Endothelial cell (in vitro differentiated cells): Measurements from ENCODE around the gene RHBDF1. TPM values are rescaled to one million over a fixed set of nuclear protein-coding genes. Genes with fewer than 3 reads are reported as not detected.
A peak's percentile ranks its signal among the peaks of the same experiment; 100 is the strongest.
"Not testable (repeated sequence)": the region's sequence is repeated elsewhere in the genome, so short reads cannot be mapped to it uniquely, and the experiment has no call there.

Experiments
- DNase-seq: peaks from one replicate; pipeline ENCODE4 v3.0.0; 2021; ENCODE audit warnings: low spot score
- H3K27ac Mint-ChIP-seq: one replicate; pipeline ENCODE4 v1.8.0; 2021; ENCODE audit warnings: mixed read lengths, inconsistent platforms; ENCODE audit not compliant: unreplicated experiment
- H3K27me3 Mint-ChIP-seq: one replicate; pipeline ENCODE4 v1.8.0; 2021; ENCODE audit warnings: mild to moderate bottlenecking, moderate library complexity, mixed read lengths, inconsistent platforms; ENCODE audit not compliant: unreplicated experiment
- H3K36me3 Mint-ChIP-seq: one replicate; pipeline ENCODE4 v1.8.0; 2021; ENCODE audit warnings: mild to moderate bottlenecking, low read depth, mixed read lengths, inconsistent platforms; ENCODE audit not compliant: unreplicated experiment
- H3K4me1 Mint-ChIP-seq: one replicate; pipeline ENCODE4 v1.8.0; 2021; ENCODE audit warnings: mild to moderate bottlenecking, mixed read lengths, inconsistent platforms; ENCODE audit not compliant: unreplicated experiment
- H3K4me3 Mint-ChIP-seq: one replicate; pipeline ENCODE4 v1.8.0; 2021; ENCODE audit warnings: mild to moderate bottlenecking, mixed read lengths, inconsistent platforms; ENCODE audit not compliant: unreplicated experiment
- H3K9me3 Mint-ChIP-seq: one replicate; pipeline ENCODE4 v1.8.0; 2021; ENCODE audit warnings: mixed read lengths, inconsistent platforms; ENCODE audit not compliant: unreplicated experiment
- total RNA-seq: library from RNA; stranded (reverse); fragmentation: NEBNext Ultra II Directional; extraction: Animal tissue kit (Norgen Biotek cat#: 25700); gene quantifications from one replicate; pipeline ENCODE4 v1.2.1, GENCODE V29; 2021; ENCODE audit not compliant: unreplicated experiment
- TF ChIP-seq, protein P1 (sequence below): fragments of 200-600 bp; sonication (generic); IDR thresholded peaks from one replicate; pipeline ENCODE4 v1.5.0; 2021; ENCODE audit warnings: antibody characterized with exemption; ENCODE audit not compliant: unreplicated experiment

Gene RHBDF1
- total RNA-seq, 1 donor from 2014 or later: 60.7 TPM

GRCh38 chr16:41439-42068 lies 30.9 kb downstream of the RHBDF1 start:
- TF ChIP-seq, protein P1, sequence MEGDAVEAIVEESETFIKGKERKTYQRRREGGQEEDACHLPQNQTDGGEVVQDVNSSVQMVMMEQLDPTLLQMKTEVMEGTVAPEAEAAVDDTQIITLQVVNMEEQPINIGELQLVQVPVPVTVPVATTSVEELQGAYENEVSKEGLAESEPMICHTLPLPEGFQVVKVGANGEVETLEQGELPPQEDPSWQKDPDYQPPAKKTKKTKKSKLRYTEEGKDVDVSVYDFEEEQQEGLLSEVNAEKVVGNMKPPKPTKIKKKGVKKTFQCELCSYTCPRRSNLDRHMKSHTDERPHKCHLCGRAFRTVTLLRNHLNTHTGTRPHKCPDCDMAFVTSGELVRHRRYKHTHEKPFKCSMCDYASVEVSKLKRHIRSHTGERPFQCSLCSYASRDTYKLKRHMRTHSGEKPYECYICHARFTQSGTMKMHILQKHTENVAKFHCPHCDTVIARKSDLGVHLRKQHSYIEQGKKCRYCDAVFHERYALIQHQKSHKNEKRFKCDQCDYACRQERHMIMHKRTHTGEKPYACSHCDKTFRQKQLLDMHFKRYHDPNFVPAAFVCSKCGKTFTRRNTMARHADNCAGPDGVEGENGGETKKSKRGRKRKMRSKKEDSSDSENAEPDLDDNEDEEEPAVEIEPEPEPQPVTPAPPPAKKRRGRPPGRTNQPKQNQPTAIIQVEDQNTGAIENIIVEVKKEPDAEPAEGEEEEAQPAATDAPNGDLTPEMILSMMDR: no peak
- Mint-ChIP-seq H3K9me3 (no peaks in the 10 kb centered on the region), H3K27ac (no peak overlapping the region), H3K36me3 (peaks cover 33% of the 10 kb centered on the region), H3K4me3 (peak overlapping the region; percentile 19), H3K4me1 (peaks cover 9% of the 10 kb centered on the region), H3K27me3 (peaks cover 2% of the 10 kb centered on the region)
- DNase-seq: no peak

DNA sequence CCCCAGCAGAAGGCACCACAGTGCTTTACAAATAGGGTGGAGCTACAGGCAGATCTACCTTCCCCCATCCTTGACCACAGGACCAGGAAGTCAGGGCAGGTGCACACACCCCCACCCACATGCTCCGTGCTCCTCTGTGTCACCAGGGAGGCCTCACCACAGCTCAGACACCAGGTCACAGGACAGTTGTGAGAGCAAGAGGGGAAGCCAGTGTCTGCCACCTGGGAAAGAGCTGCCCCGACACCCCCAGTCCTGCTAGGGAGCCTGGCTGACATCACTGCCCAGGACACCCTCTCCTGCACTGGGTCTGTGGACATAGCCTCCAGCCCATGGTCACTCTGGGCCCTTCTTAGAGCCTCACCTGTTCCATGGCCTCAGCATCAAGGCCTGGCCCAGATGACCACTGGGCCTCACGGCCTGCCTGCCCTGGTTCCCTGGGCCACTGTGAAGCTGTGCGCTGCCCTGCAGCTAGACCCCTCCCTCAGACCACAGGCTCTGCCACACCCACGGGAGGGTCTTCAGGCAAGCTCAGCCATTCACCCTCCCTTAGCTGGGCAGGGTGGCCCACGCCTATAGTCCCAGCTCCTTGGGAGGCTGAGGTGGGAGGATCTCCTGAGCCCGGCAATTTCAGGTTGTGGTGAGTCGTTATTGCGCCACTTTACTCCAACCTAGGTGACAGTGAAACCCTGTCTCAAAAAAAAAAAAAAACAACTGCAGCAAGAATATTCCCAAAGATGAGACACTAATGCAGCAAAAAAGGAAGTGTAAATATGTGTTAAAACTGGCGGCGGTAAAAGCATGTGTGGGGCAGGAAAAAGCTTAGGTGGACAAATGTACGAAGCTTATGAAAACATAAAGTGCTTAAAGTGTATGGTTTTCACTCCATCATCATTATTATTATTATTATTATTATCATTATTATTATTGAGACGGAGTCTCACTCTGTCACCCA lies 33.2 kb downstream of the RHBDF1 start:
- Mint-ChIP-seq H3K9me3 (no peaks in the 10 kb centered on the region), H3K4me3 (no peak overlapping the region), H3K27ac (no peak overlapping the region), H3K4me1 (peaks cover 15% of the 10 kb centered on the region), H3K36me3 (peaks cover 22% of the 10 kb centered on the region), H3K27me3 (peaks cover 5% of the 10 kb centered on the region)
- TF ChIP-seq, protein P1: no peak
- DNase-seq: no peak

DNA sequence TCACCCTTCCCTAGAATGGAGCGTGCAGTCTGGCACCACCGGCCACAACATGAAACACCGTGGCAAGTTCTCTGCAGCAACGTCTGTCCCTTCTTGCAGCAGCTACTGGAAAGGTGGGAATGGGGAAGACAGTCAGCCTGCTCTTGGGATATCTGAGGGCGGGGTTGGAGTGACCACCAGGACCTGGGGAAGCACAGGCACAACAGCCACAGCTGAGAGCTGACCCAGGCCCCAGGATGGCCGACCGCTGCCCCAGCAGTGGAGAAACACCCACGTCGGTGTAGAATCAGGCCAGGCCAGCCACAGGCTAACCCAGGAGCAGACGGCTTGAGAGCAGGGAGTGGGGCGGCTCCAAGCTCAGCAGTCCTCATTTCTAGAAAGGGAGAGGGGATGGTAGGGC lies 34.2 kb downstream of the RHBDF1 start:
- Mint-ChIP-seq H3K36me3 (peaks cover 16% of the 10 kb centered on the region), H3K4me1 (peaks cover 14% of the 10 kb centered on the region)
- H3K27me3 Mint-ChIP-seq, H3K9me3 Mint-ChIP-seq, H3K27ac Mint-ChIP-seq, DNase-seq, H3K4me3 Mint-ChIP-seq: not testable (repeated sequence)

GRCh38 chr16:37511-37910 lies 34.9 kb downstream of the RHBDF1 start:
- no peaks in the 10 kb centered on the region for H3K9me3 Mint-ChIP-seq
- H3K4me1 Mint-ChIP-seq: peaks cover 7% of the 10 kb centered on the region
- H3K27me3 Mint-ChIP-seq: peaks cover 6% of the 10 kb centered on the region
- DNase-seq: no peak
- peaks cover 9% of the 10 kb centered on the region for H3K36me3 Mint-ChIP-seq
- H3K4me3 Mint-ChIP-seq: no peak overlapping the region
- no peak overlapping the region for H3K27ac Mint-ChIP-seq
- TF ChIP-seq, protein P1: no peak

DNA sequence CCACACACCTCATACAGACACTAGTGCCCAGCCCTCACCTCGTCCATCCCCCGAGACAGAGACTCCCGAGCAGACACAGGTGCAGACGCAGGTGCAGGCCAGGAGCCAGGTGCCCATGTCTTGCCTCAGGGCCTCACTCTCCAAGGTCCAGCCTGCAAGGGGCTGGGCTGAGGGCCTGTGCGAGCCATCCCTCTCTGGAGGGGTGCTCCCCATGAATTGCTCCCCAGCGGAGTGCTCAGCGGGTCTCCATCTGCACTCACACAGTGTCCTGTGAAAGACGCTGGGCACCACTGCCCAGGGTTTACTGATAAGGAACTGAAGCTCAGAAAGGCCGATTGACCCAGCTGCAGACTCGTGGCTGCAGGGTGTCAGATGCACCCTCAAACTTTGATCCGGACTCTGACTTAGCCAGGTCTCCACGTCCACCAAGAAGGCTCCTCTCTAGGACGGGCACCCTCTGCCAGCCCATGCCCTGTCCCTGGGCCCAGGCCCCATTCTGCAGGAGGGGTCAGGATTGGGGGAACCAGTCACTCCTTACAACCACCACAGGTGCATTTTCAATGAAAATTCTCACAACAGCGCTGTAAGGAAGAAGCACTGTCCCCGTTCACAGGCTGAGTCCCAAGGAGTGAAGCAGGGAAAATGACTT lies 36.0 kb downstream of the RHBDF1 start:
- Mint-ChIP-seq H3K27me3 (peaks cover 6% of the 10 kb centered on the region), H3K4me3 (no peak overlapping the region), H3K4me1 (peaks cover 6% of the 10 kb centered on the region), H3K9me3 (no peaks in the 10 kb centered on the region), H3K27ac (no peak overlapping the region), H3K36me3 (no peaks in the 10 kb centered on the region)
- no peak for DNase-seq
- TF ChIP-seq, protein P1: no peak
